22Rv1 (cell line): ENCODE data around the gene LAMC1.

Experiments used
- H3K27ac ChIP-seq: fragments of 450-650 bp; 2 replicates; pipeline ENCODE4 v1.5.1; 2017
- ZFX ChIP-seq: fragments of 450-650 bp; IDR thresholded peaks from 2 replicates; pipeline ENCODE4 v1.6.1; 2017; ENCODE audit warnings: antibody characterized with exemption, borderline replicate concordance
- TF ChIP-seq, protein P1 (sequence below): fragments of 450-650 bp; IDR thresholded peaks from 2 replicates; pipeline ENCODE4 v1.5.1; 2017; ENCODE audit warnings: mild to moderate bottlenecking

LAMC1 gene

DNA sequence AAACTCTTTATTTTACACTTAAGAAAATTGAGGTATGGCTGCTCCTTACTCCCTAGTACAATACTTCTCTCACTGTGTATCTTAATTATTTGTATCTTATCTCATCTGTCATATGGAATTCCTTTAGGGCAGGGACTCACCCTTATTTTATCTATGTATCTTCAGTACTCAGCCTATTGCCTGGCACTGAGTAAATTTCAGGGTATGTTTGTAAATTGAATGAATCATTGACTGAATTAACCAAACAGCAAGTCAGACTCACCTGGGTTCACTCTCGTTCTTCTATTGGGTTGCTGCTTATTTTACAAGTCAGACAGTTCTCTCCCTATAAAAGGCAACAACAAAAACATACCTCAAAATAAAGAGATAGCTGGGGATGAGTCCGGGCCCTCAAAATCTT, 63.8 kb downstream of the LAMC1 start:
- TF ChIP-seq, protein P1, sequence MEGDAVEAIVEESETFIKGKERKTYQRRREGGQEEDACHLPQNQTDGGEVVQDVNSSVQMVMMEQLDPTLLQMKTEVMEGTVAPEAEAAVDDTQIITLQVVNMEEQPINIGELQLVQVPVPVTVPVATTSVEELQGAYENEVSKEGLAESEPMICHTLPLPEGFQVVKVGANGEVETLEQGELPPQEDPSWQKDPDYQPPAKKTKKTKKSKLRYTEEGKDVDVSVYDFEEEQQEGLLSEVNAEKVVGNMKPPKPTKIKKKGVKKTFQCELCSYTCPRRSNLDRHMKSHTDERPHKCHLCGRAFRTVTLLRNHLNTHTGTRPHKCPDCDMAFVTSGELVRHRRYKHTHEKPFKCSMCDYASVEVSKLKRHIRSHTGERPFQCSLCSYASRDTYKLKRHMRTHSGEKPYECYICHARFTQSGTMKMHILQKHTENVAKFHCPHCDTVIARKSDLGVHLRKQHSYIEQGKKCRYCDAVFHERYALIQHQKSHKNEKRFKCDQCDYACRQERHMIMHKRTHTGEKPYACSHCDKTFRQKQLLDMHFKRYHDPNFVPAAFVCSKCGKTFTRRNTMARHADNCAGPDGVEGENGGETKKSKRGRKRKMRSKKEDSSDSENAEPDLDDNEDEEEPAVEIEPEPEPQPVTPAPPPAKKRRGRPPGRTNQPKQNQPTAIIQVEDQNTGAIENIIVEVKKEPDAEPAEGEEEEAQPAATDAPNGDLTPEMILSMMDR: no peak
- no peak for TF ChIP-seq ZFX
- peak overlapping the region; percentile 17 for H3K27ac ChIP-seq

DNA sequence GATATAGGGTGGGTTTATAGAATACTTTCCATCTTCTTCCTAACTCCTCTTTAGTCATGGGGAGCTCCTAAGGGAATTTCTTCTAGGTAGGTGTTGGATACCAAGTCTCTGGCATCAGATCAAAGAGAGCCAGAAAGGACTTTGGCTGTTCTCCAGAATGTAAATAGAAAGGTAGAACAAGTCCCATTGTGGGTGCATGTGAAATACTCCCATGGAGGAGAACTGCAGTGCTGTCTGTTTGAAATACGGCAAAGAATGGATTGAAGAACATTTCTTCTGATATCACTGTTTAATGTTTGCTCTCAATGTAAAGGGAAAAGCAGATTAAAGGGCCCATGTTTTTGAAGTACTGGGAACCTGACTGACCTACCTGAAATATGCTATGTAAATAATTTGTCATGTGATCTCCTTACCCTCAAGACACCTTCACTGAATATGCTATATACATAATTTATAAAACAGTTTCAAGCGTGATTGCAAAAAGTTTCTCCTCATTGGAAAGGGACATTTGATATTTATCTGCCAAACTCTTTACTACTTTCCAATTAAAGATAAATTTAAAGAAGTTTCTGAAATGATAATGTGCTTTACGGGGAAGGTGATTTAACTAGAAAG, 65.9 kb downstream of the LAMC1 start:
- peak overlapping the region; percentile 31 for H3K27ac ChIP-seq
- TF ChIP-seq ZFX: no peak
- TF ChIP-seq, protein P1: no peak

DNA sequence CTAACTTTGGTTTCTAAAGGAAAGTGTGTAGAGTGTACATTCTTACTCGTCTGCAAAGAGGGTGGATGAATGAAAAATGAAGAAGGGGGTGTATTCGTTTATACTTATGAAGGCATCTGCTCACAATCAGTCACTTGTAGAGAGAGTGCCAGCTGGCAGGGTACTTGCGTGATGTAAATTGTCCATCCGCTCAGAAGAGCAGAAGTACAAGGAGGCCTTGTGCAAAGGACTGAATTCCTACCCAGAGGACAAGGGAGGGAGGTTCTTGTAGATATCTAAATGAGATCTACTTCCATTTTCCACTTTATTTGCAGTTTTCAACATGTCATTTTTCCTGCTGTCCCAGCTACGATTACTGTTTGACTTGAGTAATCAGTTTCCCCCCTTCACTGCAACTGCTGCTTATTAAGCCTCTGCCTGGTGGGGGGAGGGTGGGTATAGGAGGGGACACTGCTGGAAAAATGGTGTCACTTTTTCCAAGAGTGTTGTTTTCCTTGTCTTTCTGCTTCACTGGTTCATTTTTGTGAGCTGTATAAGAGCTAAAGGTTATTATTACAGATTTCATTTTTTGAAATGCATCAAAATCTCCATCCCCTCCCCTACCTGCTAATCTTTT, 67.3 kb downstream of the LAMC1 start:
- TF ChIP-seq, protein P1: no peak
- no peak for TF ChIP-seq ZFX
- no peak overlapping the region for H3K27ac ChIP-seq

DNA sequence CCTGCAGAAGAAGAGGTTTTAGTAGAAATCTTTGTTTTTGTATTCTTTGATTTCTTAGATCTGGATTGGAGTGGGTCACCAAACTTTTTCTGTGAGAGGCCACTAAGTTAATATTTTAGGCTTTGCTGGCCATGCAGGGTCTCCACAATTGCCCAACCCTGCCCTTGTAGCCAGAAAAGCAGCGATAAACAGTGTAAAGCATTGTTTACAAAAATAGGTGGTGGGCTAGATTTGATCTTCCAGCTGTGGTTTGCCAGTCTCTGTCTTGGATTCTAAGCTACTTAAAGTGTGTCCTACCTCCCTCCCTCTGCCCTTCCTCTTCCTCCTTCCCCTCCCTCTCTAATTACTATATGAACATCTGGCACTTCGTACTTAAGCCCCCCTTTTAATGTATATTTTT, 68.0 kb downstream of the LAMC1 start:
- H3K27ac ChIP-seq: no peak overlapping the region
- TF ChIP-seq ZFX: no peak
- TF ChIP-seq, protein P1: no peak

DNA sequence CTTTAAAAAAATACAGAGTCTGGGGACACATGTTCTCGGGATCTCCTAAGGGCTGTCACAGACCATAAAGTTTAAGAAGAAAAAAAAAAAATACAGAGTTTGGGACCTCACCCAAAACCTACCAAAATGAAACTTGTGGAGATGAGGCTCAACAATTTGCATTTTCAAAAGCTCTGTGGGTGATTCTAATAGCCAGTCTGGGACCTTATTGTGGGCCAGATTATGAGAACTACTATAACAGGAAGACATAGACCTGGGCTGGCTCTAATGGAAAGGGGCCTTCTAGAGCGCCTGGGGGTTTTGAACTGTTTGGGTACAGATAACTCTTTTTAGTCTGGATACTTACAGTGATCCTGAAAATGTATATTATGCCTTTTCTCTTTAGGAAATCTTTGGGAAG, 69.1 kb downstream of the LAMC1 start:
- no peak overlapping the region for H3K27ac ChIP-seq
- TF ChIP-seq ZFX: no peak
- TF ChIP-seq, protein P1: no peak

DNA sequence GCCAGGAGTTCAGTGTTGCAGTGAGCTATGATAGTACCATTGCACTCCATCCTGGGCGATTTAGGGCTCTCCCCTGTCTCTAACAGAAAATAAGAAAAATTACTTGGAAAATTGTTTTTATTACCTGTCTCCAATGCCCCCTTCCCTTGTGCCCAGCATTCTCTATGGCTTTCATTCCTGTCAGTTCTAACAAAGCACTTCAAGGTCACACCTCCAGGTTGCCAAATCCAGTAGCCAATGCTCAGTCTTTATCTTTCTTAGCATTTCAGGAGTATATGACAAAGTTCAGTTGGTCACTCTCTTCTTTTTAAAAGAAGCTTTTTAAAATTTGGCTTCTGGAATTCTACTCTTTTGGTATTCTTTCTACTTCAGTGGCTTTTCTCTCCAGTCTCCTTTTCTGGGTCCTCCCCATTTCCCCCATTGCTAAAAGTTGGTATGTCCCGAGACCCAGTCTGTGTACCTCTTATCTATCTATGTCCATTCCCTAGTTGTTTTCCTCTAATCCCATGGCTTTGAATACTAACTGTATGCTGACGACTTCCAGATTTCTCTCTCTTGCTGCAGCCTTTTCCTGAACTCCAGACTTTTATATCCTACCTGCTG, 69.9 kb downstream of the LAMC1 start:
- H3K27ac ChIP-seq: no peak overlapping the region
- TF ChIP-seq ZFX: no peak
- TF ChIP-seq, protein P1: no peak

DNA sequence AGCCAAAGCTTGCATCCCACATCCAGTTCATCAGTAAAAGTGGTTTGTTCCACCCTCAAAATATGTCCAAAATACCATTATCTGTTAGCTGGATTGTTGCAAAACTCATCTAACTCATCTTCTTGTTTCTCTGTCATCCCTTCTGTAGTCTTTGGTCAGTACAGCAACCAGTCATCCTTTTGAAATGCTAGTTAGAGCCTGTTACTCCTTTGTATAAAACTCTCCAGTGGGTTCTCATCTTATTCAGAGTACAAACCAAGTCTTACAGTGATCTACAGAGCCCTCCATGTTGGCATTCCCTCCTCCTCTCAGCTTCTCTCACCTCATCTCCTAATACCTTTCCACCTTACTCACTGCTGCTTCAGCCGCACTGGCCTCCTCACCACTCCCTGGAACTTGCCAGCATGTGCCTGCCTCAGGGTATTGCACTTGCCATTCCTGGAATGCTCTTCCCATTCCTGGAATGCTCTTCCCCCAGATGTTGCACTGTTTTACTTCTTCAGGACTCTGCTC, 70.6 kb downstream of the LAMC1 start:
- H3K27ac ChIP-seq: no peak overlapping the region
- TF ChIP-seq, protein P1: no peak
- no peak for TF ChIP-seq ZFX
